ENCODE measurements around the gene AP5B1. TPM values are rescaled to one million over a fixed set of nuclear protein-coding genes. Genes with fewer than 3 reads are reported as not detected.
"Not testable (repeated sequence)": the region's sequence is repeated elsewhere in the genome, so short reads cannot be mapped to it uniquely, and the experiment has no call there.

The AP5B1 gene
- total RNA-seq, 4 donors from 2014 or later = 2.4 to 17.1 (median 5.7) TPM

DNA sequence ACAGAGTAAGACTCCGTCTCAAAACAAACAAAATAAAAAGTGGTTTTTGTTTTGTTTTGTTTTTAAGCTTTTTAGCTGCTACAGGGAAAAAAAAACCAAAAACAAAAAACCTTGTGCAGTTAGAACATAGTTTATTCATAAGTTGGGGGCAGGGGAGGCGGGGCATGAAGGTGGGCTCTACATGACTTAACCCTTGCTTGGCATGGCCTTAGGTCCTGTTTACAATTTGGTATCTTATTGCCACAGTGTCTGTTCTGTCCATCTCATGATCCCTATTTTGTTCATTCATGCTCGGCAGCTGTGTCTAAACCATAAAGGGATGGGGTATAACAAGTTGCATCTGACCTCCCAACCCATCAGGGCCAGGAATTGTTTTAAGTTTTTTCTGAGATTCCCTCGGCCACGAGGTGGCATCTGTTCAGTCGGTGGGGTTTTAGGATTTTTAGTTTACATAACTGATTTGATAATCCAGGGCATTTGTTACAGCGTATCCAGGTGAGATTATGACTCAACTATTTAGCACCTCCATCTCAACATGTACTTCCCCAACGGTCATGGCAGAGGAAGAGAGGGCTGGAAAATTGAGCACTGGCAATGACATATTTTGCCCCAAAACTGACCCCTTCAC, 6.9 kb downstream of the AP5B1 start:
- Histone ChIP-seq H3K27ac (no peak overlapping the region), H3K36me3 (no peaks in the 10 kb centered on the region), H3K4me1 (no peaks in the 10 kb centered on the region), H3K4me3 (no peak overlapping the region), H3K9me3 (no peaks in the 10 kb centered on the region), H3K27me3 (no peaks in the 10 kb centered on the region)
- intact Hi-C loops (cut with DNase I; ENCODE audit: low total_unique reads) = no loop called here
- no peak for DNase-seq
- TF ChIP-seq POLR2A (IDR thresholded peaks at IDR 0.05) = no peak
- TF ChIP-seq, protein P1, sequence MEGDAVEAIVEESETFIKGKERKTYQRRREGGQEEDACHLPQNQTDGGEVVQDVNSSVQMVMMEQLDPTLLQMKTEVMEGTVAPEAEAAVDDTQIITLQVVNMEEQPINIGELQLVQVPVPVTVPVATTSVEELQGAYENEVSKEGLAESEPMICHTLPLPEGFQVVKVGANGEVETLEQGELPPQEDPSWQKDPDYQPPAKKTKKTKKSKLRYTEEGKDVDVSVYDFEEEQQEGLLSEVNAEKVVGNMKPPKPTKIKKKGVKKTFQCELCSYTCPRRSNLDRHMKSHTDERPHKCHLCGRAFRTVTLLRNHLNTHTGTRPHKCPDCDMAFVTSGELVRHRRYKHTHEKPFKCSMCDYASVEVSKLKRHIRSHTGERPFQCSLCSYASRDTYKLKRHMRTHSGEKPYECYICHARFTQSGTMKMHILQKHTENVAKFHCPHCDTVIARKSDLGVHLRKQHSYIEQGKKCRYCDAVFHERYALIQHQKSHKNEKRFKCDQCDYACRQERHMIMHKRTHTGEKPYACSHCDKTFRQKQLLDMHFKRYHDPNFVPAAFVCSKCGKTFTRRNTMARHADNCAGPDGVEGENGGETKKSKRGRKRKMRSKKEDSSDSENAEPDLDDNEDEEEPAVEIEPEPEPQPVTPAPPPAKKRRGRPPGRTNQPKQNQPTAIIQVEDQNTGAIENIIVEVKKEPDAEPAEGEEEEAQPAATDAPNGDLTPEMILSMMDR (IDR thresholded peaks at IDR 0.05) = no peak

- DNase-seq = no peak
- no peaks in the 10 kb centered on the region for H3K27me3 ChIP-seq
- no peaks in the 10 kb centered on the region for H3K36me3 ChIP-seq
- H3K27ac ChIP-seq = no peak overlapping the region
- intact Hi-C loops (cut with DNase I; ENCODE audit: low total_unique reads) = no loop called here
- TF ChIP-seq, protein P1 (IDR thresholded peaks at IDR 0.05) = no peak
- TF ChIP-seq POLR2A (IDR thresholded peaks at IDR 0.05) = no peak
- H3K4me3 ChIP-seq = no peak overlapping the region
- H3K4me1 ChIP-seq = no peaks in the 10 kb centered on the region
- no peaks in the 10 kb centered on the region for H3K9me3 ChIP-seq
These were observed 9.1 kb downstream of the AP5B1 start for GRCh38 chr11:65771589-65772112.

DNA sequence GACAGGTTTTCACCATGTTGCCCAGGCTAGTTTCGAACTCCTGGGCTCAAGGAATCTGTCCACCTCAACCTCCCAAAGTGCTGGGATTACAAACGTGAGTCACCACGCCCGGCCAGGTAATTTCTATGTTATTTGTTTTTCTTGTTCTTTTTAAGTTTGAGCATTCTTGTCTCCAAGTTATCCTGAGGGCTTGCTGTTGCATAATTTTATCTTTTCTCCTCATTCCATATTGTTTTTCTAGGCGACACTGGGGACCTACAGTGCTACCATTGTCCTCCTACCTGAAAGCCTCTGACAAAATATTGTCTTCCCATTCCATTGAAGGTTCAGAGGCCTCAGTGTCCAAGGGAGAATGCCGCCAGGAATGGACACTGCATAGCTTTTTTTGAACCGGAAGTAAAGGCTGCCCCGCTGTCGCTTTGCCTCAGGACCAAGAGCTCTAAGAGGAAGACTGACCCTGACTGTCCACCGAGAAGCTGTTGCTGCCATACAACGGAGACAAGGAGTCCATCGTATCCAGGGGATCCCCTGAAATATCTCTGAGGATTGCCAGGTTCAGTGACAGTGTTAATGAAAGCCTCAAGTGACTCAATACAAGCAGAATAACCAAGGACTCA, 9.7 kb downstream of the AP5B1 start:
- H3K27me3 ChIP-seq = no peaks in the 10 kb centered on the region
- TF ChIP-seq, protein P1 (IDR thresholded peaks at IDR 0.05) = no peak
- no peak for TF ChIP-seq POLR2A (IDR thresholded peaks at IDR 0.05)
- intact Hi-C loops (cut with DNase I; ENCODE audit: low total_unique reads) = no loop called here
- DNase-seq = no peak
- no peaks in the 10 kb centered on the region for H3K4me1 ChIP-seq
- no peaks in the 10 kb centered on the region for H3K36me3 ChIP-seq
- H3K4me3 ChIP-seq = no peak overlapping the region
- H3K27ac ChIP-seq = no peak overlapping the region
- H3K9me3 ChIP-seq = no peaks in the 10 kb centered on the region

DNA sequence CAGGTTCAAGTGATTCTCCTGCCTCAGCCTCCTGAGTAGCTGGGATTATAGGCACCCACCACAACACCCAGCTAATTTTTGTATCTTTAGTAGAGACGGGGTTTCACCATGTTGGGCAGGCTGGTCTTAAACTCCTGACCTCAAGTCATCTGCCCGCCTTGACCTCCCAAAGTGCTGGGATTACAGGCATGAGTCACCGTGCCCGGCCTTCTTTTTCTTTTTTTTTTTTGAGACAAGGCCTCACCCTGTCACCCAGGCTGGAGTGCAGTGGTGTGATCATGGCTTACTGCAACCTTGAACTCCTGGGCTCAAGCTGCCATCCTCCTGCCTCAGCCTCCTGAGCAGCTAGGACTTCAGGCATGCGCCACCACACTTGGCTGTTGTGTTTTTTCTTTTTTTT, 13.0 kb downstream of the AP5B1 start:
- DNase-seq; H3K4me3 ChIP-seq; H3K27ac ChIP-seq; H3K27me3 ChIP-seq; H3K36me3 ChIP-seq; H3K4me1 ChIP-seq; H3K9me3 ChIP-seq; intact Hi-C loops (cut with DNase I; ENCODE audit: low total_unique reads): not testable (repeated sequence)

DNA sequence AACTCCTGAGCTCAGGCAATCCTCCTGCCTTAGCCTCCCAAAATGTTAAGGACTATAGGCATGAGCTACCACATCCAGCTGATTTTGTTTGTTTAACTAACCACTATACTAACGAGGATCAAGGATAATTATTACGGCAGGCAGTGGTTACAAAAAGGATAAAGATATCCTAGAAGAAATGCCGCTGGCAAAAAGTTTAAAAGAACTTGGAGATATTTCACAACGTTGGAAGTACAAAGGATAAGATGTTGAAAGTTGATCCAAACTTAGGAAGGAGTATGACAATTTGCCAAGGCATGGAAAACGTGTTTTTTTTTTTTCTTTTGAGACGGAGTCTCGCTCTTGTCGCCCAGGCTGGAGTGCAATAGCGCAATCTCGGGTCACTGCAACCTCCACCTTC, 13.4 kb downstream of the AP5B1 start:
- no peaks in the 10 kb centered on the region for H3K4me1 ChIP-seq
- H3K27ac ChIP-seq = no peak overlapping the region
- no peaks in the 10 kb centered on the region for H3K27me3 ChIP-seq
- no peaks in the 10 kb centered on the region for H3K9me3 ChIP-seq
- no peaks in the 10 kb centered on the region for H3K36me3 ChIP-seq
- TF ChIP-seq POLR2A (IDR thresholded peaks at IDR 0.05) = no peak
- TF ChIP-seq, protein P1 (IDR thresholded peaks at IDR 0.05) = no peak
- no peak for DNase-seq
- intact Hi-C loops (cut with DNase I; ENCODE audit: low total_unique reads) = no loop called here
- no peak overlapping the region for H3K4me3 ChIP-seq
